NK-92 (cell line): ENCODE data around the gene DUSP10.

Source experiments
- DNase-seq: peaks from one replicate; lab custom pipeline; 2025; ENCODE audit not compliant: unreplicated experiment; lab: John Stamatoyannopoulos, UW

The DUSP10 gene

GRCh38 chr1:221741703-221742554, at the start of gene DUSP10:
Gene DUSP10, minus strand, starts transcription at chr1:221742089. Its CDS starts 2,345 bp downstream, at chr1:221739744.
- DNase-seq = peak; percentile 87

GRCh38 chr1:221788466-221788865, 46.6 kb upstream of the DUSP10 start:
- DNase-seq = no peak

GRCh38 chr1:221786647-221787046, 44.8 kb upstream of the DUSP10 start:
- no peak for DNase-seq

- no peak for DNase-seq
These were observed 42.0 kb upstream of the DUSP10 start for GRCh38 chr1:221783936-221784335.

- no peak for DNase-seq
These were observed 41.5 kb upstream of the DUSP10 start for GRCh38 chr1:221783437-221783836.

- no peak for DNase-seq
These were observed 41.1 kb upstream of the DUSP10 start for GRCh38 chr1:221782970-221783369.

- no peak for DNase-seq
These were observed 40.6 kb upstream of the DUSP10 start for GRCh38 chr1:221782477-221782876.

GRCh38 chr1:221781102-221781755, 39.3 kb upstream of the DUSP10 start:
- DNase-seq = no peak

- no peak for DNase-seq
These were observed 38.3 kb upstream of the DUSP10 start for GRCh38 chr1:221780175-221780574.

- no peak for DNase-seq
These were observed 37.9 kb upstream of the DUSP10 start for GRCh38 chr1:221779771-221780170.

- no peak for DNase-seq
These were observed 36.8 kb upstream of the DUSP10 start for GRCh38 chr1:221778535-221779142.

GRCh38 chr1:221778125-221778524, 36.2 kb upstream of the DUSP10 start:
- DNase-seq = no peak

- DNase-seq = no peak
These were observed 35.7 kb upstream of the DUSP10 start for GRCh38 chr1:221777431-221778072.

GRCh38 chr1:221776495-221777301, 34.8 kb upstream of the DUSP10 start:
- DNase-seq = no peak

GRCh38 chr1:221775206-221775605, 33.3 kb upstream of the DUSP10 start:
- DNase-seq = no peak

- no peak for DNase-seq
These were observed 32.4 kb upstream of the DUSP10 start for GRCh38 chr1:221774054-221774842.

- no peak for DNase-seq
These were observed 31.5 kb upstream of the DUSP10 start for GRCh38 chr1:221773383-221773782.

- no peak for DNase-seq
These were observed 30.2 kb upstream of the DUSP10 start for GRCh38 chr1:221772117-221772516.

- no peak for DNase-seq
These were observed 26.7 kb upstream of the DUSP10 start for GRCh38 chr1:221768444-221769066.
